ENCODE measurements around the gene MLC1.

Gene MLC1

DNA sequence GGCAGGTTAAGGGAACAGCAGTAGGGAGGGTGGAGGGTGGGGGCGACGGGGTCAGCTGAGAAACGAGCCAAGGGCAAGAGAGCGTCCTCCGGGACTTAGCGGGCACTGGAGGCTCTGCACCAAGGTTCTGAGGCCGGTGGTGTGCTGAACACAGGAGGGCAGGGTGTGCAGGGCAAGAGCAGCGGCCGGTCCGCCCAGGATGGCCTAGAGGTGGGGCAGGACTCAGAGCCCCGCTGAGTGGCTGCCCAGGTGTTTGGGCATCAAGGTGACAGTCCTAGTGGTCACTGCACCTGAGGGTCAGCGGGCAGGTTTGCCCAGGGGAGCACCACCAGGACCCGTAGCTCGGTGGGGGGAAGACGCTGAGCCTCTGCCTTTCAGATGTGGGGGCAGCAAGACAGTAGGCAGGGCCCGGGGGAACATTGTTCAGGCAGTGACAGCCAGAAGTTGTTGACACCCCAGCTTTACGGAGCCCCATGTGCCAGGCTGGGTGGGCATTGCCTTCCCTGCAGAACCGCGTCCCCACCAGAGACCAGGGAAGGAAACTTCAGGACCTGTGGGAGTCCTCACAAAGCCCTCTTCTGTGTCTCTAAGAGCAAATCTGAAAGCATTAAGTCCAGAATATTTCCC is 22.6 kb downstream of the MLC1 start:
- Histone ChIP-seq H3K36me3 (peaks cover 22% of the 10 kb centered on the region), H3K4me3 (ENCODE audit: low read depth in 1 of 2, low read length in 1 of 2) (no peak overlapping the region), H3K27ac (no peak overlapping the region), H3K4me1 (ENCODE audit: control insufficient read depth in 1 of 2, insufficient read depth in 1 of 2, low read depth in 1 of 2, low read length in 1 of 2) (peaks cover 35 to 42% of the 10 kb centered on the region in 2 experiments), H3K9me3 (no peaks in the 10 kb centered on the region), H3K27me3 (peaks cover 21% of the 10 kb centered on the region)
- TF ChIP-seq CTCF (IDR thresholded peaks at IDR 0.05) = no peak

DNA sequence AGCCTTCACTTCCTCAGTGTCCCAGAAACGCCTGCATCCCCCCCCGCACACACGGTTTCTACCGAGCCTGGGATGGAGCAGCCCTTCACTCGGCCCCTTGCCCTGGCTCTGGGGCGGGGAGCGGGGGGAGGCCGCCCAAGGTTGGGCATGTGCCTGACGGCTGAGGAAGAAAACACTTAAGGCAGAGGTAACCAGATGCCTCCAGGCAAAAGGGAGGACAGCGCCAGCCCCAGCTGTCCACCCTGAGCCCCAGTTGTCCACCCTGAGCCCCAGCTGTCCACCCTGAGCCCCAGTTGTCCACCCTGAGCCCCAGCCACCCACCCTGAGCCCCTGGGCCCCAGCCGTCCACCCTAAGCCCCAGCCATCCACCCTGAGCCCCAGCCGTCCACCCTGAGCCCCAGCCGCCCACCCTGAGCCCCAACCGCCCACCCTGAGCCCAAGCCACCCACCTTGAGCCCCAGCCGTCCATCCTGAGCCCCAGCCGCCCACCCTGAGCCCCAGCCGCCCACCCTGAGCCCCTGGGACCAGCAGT is 23.3 kb downstream of the MLC1 start:
- peaks cover 35 to 42% of the 10 kb centered on the region in 2 experiments for H3K4me1 ChIP-seq (ENCODE audit: control insufficient read depth in 1 of 2, insufficient read depth in 1 of 2, low read depth in 1 of 2, low read length in 1 of 2)
- no peak for TF ChIP-seq CTCF (IDR thresholded peaks at IDR 0.05)
- peaks cover 27% of the 10 kb centered on the region for H3K27me3 ChIP-seq
- no peaks in the 10 kb centered on the region for H3K9me3 ChIP-seq
- peaks cover 22% of the 10 kb centered on the region for H3K36me3 ChIP-seq
- H3K4me3 ChIP-seq (ENCODE audit: low read depth in 1 of 2, low read length in 1 of 2) = peak overlapping the region; percentile 35 to 45
- peak overlapping the region; percentile 28 for H3K27ac ChIP-seq

GRCh38 chr22:50061141-50061823 is 23.9 kb downstream of the MLC1 start:
- Histone ChIP-seq H3K36me3 (peaks cover 22% of the 10 kb centered on the region), H3K4me3 (ENCODE audit: low read depth in 1 of 2, low read length in 1 of 2) (peak overlapping the region; percentile 35 to 45), H3K4me1 (ENCODE audit: control insufficient read depth in 1 of 2, insufficient read depth in 1 of 2, low read depth in 1 of 2, low read length in 1 of 2) (peaks cover 35 to 42% of the 10 kb centered on the region in 2 experiments), H3K9me3 (no peaks in the 10 kb centered on the region), H3K27ac (peak overlapping the region; percentile 28), H3K27me3 (peaks cover 33% of the 10 kb centered on the region)
- TF ChIP-seq CTCF (IDR thresholded peaks at IDR 0.05) = no peak

- H3K27me3 ChIP-seq = peaks cover 37% of the 10 kb centered on the region
- H3K4me3 ChIP-seq (ENCODE audit: low read depth in 1 of 2, low read length in 1 of 2) = peak overlapping the region; percentile 35 to 45
- peaks cover 19% of the 10 kb centered on the region for H3K36me3 ChIP-seq
- H3K4me1 ChIP-seq (ENCODE audit: control insufficient read depth in 1 of 2, insufficient read depth in 1 of 2, low read depth in 1 of 2, low read length in 1 of 2) = peaks cover 35 to 42% of the 10 kb centered on the region in 2 experiments
- no peak for TF ChIP-seq CTCF (IDR thresholded peaks at IDR 0.05)
- no peaks in the 10 kb centered on the region for H3K9me3 ChIP-seq
- H3K27ac ChIP-seq = peak overlapping the region; percentile 28
These were observed 24.6 kb downstream of the MLC1 start for GRCh38 chr22:50060441-50061140.

GRCh38 chr22:50059881-50060262 is 25.4 kb downstream of the MLC1 start:
- Histone ChIP-seq H3K4me1 (ENCODE audit: control insufficient read depth in 1 of 2, insufficient read depth in 1 of 2, low read depth in 1 of 2, low read length in 1 of 2) (peaks cover 35 to 42% of the 10 kb centered on the region in 2 experiments), H3K27ac (no peak overlapping the region)

More at GRCh38 chr22:50059881-50060262, 25.4 kb downstream of the MLC1 start:
- H3K9me3 ChIP-seq = no peaks in the 10 kb centered on the region
- TF ChIP-seq CTCF (IDR thresholded peaks at IDR 0.05) = no peak
- peaks cover 13% of the 10 kb centered on the region for H3K36me3 ChIP-seq
- H3K27me3 ChIP-seq = peaks cover 37% of the 10 kb centered on the region
- H3K4me3 ChIP-seq (ENCODE audit: low read depth in 1 of 2, low read length in 1 of 2) = no peak overlapping the region

Measured in neutrophil (primary cell).